Measurements from ENCODE around the gene ZYG11B. TPM values are rescaled to one million over a fixed set of nuclear protein-coding genes. Genes with fewer than 3 reads are reported as not detected.
"Not testable (repeated sequence)": the region's sequence is repeated elsewhere in the genome, so short reads cannot be mapped to it uniquely, and the experiment has no call there.

ZYG11B gene
- polyA plus RNA-seq, 1 donor (not counting 4 experiments of a cell fraction or from before 2014, with no cell fraction given) = 13.4 TPM

DNA sequence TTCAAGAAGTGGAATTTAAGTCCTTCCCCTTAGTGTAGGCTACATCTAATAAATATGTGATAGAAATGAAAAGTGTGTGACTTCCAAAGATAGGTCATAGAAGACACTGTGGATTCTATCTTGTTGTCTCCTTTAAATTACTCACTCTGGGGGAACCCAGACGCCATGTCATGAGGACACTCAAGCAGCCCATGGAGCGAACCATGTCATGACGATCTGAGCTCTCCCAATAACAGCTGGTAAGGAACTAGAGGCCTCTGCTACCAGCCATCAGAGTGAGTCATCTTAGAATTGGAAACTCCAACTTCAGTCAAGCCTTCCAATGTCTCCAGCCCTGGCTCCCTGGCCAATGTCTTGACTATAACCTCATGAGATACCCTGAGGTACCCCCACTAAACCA lies 34.4 kb upstream of the ZYG11B start:
- Histone ChIP-seq H3K27ac (ENCODE audit: control insufficient read depth, insufficient read depth, low read length) (no peak overlapping the region), H3K36me3 (ENCODE audit: control insufficient read depth in 2 of 2, extremely low read depth in 1 of 2, insufficient read depth in 2 of 2, low read length in 2 of 2) (peaks cover 17 to 27% of the 10 kb centered on the region in 2 experiments), H3K79me2 (ENCODE audit: control insufficient read depth, insufficient read depth, low read length) (peaks cover 43% of the 10 kb centered on the region), H3K4me1 (ENCODE audit: control insufficient read depth, extremely low read depth, insufficient read depth, low read length) (no peaks in the 10 kb centered on the region), H2AFZ (ENCODE audit: control insufficient read depth, low read length) (no peak overlapping the region), H3K4me2 (ENCODE audit: control insufficient read depth, extremely low read depth, insufficient read depth, low read depth, low read length) (no peak overlapping the region), H3K27me3 (ENCODE audit: control insufficient read depth, extremely low read depth, insufficient read depth, low read length) (no peaks in the 10 kb centered on the region), H3K9me1 (ENCODE audit: control insufficient read depth, extremely low read depth, insufficient read depth, low read length) (no peaks in the 10 kb centered on the region), H3K4me3 (ENCODE audit: control insufficient read depth in 2 of 3, extremely low read depth in 1 of 3, insufficient read depth in 2 of 3, low read depth in 1 of 3, low read length in 3 of 3) (no peak overlapping the region), H3K9me3 (ENCODE audit: control insufficient read depth, low read depth, low read length) (no peaks in the 10 kb centered on the region), H4K20me1 (ENCODE audit: control insufficient read depth, extremely low read depth, insufficient read depth, low read length) (no peaks in the 10 kb centered on the region), H3K9ac (ENCODE audit: control insufficient read depth, extremely low read depth, insufficient read depth, low read length) (no peak overlapping the region)
- FAIRE-seq = no peak
- no peak for DNase-seq (ENCODE audit: low read depth, low spot score)
- dilution Hi-C loops (cut with MboI; ENCODE audit: extremely low pct_ligation_motif_present, low sequenced_read_pairs) = no loop called here
- TF ChIP-seq, protein P1, sequence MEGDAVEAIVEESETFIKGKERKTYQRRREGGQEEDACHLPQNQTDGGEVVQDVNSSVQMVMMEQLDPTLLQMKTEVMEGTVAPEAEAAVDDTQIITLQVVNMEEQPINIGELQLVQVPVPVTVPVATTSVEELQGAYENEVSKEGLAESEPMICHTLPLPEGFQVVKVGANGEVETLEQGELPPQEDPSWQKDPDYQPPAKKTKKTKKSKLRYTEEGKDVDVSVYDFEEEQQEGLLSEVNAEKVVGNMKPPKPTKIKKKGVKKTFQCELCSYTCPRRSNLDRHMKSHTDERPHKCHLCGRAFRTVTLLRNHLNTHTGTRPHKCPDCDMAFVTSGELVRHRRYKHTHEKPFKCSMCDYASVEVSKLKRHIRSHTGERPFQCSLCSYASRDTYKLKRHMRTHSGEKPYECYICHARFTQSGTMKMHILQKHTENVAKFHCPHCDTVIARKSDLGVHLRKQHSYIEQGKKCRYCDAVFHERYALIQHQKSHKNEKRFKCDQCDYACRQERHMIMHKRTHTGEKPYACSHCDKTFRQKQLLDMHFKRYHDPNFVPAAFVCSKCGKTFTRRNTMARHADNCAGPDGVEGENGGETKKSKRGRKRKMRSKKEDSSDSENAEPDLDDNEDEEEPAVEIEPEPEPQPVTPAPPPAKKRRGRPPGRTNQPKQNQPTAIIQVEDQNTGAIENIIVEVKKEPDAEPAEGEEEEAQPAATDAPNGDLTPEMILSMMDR (optimal IDR thresholded peaks at IDR 0.05 in 1 of 3, IDR thresholded peaks at IDR 0.05 in 1 of 3, conservative IDR thresholded peaks at IDR 0.05 in 1 of 3; ENCODE audit: extremely low read depth in 1 of 3, insufficient read depth in 2 of 3, low read length in 3 of 3) = no peak
- TF ChIP-seq EZH2 (IDR thresholded peaks at IDR 0.05; ENCODE audit: low read length) = no peak

DNA sequence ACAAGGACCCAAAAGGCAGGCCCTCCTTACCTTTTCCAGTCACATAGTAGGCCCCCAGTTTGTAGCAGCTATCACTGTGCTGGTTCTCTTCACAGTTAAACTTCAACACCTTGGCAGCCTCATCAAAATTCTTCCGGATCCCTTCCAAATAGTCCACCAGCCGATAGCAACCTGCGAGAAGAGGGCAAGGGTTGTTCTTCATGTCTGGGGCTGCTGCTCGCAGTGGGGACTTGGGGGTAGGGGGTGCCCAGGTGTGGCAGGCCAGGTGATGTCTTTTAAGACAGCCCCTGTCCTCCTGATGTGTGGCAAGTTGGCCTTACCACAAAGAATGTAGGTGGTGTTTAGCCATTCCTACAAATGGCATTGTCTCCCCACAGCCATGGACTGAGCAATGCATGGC lies 33.6 kb upstream of the ZYG11B start:
- Histone ChIP-seq H3K4me3 (ENCODE audit: control insufficient read depth in 2 of 3, extremely low read depth in 1 of 3, insufficient read depth in 2 of 3, low read depth in 1 of 3, low read length in 3 of 3) (no peak overlapping the region), H3K27ac (ENCODE audit: control insufficient read depth, insufficient read depth, low read length) (no peak overlapping the region), H3K27me3 (ENCODE audit: control insufficient read depth, extremely low read depth, insufficient read depth, low read length) (no peaks in the 10 kb centered on the region), H3K79me2 (ENCODE audit: control insufficient read depth, insufficient read depth, low read length) (peaks cover 50% of the 10 kb centered on the region), H3K9me1 (ENCODE audit: control insufficient read depth, extremely low read depth, insufficient read depth, low read length) (no peaks in the 10 kb centered on the region), H3K9ac (ENCODE audit: control insufficient read depth, extremely low read depth, insufficient read depth, low read length) (no peak overlapping the region), H2AFZ (ENCODE audit: control insufficient read depth, low read length) (no peak overlapping the region), H3K4me2 (ENCODE audit: control insufficient read depth, extremely low read depth, insufficient read depth, low read depth, low read length) (no peak overlapping the region), H4K20me1 (ENCODE audit: control insufficient read depth, extremely low read depth, insufficient read depth, low read length) (no peaks in the 10 kb centered on the region), H3K4me1 (ENCODE audit: control insufficient read depth, extremely low read depth, insufficient read depth, low read length) (peaks cover 5% of the 10 kb centered on the region), H3K36me3 (ENCODE audit: control insufficient read depth in 2 of 2, extremely low read depth in 1 of 2, insufficient read depth in 2 of 2, low read length in 2 of 2) (peaks cover 13 to 24% of the 10 kb centered on the region in 2 experiments), H3K9me3 (ENCODE audit: control insufficient read depth, low read depth, low read length) (no peaks in the 10 kb centered on the region)
- FAIRE-seq (no peak), DNase-seq (ENCODE audit: low read depth, low spot score) (no peak)
- TF ChIP-seq EZH2 (IDR thresholded peaks at IDR 0.05; ENCODE audit: low read length) = no peak
- TF ChIP-seq, protein P1 (optimal IDR thresholded peaks at IDR 0.05 in 1 of 3, IDR thresholded peaks at IDR 0.05 in 1 of 3, conservative IDR thresholded peaks at IDR 0.05 in 1 of 3; ENCODE audit: extremely low read depth in 1 of 3, insufficient read depth in 2 of 3, low read length in 3 of 3) = no peak
- dilution Hi-C loops (cut with MboI; ENCODE audit: extremely low pct_ligation_motif_present, low sequenced_read_pairs) = no loop called here

DNA sequence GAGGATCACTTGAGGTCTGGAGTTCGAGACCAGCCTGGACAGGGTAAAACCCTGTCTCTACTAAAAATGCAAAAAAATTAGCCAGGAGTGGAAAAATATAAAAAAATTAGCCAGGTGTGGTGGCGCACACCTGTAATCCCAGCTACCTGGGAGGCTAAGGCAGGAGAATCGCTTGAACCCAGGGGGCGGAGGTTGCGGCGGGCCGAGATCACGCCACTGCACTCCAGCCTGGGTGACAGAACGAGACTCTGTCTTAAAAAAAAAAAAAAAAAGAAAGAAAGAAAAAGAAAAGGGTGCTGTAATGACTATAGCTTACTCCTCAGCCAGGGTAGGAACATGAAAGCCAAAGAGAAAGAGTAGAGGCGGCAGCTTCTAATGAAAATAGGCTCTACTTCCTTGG lies 32.9 kb upstream of the ZYG11B start:
- H3K9me1 ChIP-seq (ENCODE audit: control insufficient read depth, extremely low read depth, insufficient read depth, low read length); H3K4me3 ChIP-seq (ENCODE audit: control insufficient read depth in 2 of 3, extremely low read depth in 1 of 3, insufficient read depth in 2 of 3, low read depth in 1 of 3, low read length in 3 of 3); H3K4me2 ChIP-seq (ENCODE audit: control insufficient read depth, extremely low read depth, insufficient read depth, low read depth, low read length); H3K27ac ChIP-seq (ENCODE audit: control insufficient read depth, insufficient read depth, low read length); H3K9me3 ChIP-seq (ENCODE audit: control insufficient read depth, low read depth, low read length); H3K9ac ChIP-seq (ENCODE audit: control insufficient read depth, extremely low read depth, insufficient read depth, low read length); H3K4me1 ChIP-seq (ENCODE audit: control insufficient read depth, extremely low read depth, insufficient read depth, low read length); DNase-seq (ENCODE audit: low read depth, low spot score); H4K20me1 ChIP-seq (ENCODE audit: control insufficient read depth, extremely low read depth, insufficient read depth, low read length); H2AFZ ChIP-seq (ENCODE audit: control insufficient read depth, low read length); H3K27me3 ChIP-seq (ENCODE audit: control insufficient read depth, extremely low read depth, insufficient read depth, low read length); FAIRE-seq; dilution Hi-C loops (cut with MboI; ENCODE audit: extremely low pct_ligation_motif_present, low sequenced_read_pairs): not testable (repeated sequence)
- Histone ChIP-seq H3K79me2 (ENCODE audit: control insufficient read depth, insufficient read depth, low read length) (peaks cover 54% of the 10 kb centered on the region), H3K36me3 (ENCODE audit: control insufficient read depth in 2 of 2, extremely low read depth in 1 of 2, insufficient read depth in 2 of 2, low read length in 2 of 2) (peaks cover 9 to 17% of the 10 kb centered on the region in 2 experiments)

Data from keratinocyte (primary cell).